Neural progenitor cell (in vitro differentiated cells): ENCODE data around the gene IL17D.

Experiments used
- CTCF ChIP-seq: fragments of 200-600 bp; sonication (generic); IDR thresholded peaks from 2 replicates; pipeline ENCODE4 v1.5.1; 2017; ENCODE audit warnings: antibody characterized with exemption, mild to moderate bottlenecking
- EZH2phosphoT487 ChIP-seq: fragments of 200-600 bp; sonication (generic); IDR thresholded peaks from 2 replicates; pipeline ENCODE4 v1.6.1; 2017; ENCODE audit warnings: antibody characterized with exemption

GRCh38 chr13:20686167-20686566 lies 17.3 kb upstream of the IL17D start:
- TF ChIP-seq CTCF (no peak), EZH2phosphoT487 (no peak)
